ENCODE measurements around the gene FHOD3. TPM values are rescaled to one million over a fixed set of nuclear protein-coding genes. Genes with fewer than 3 reads are reported as not detected.
A peak's percentile ranks its signal among the peaks of the same experiment; 100 is the strongest.

Gene FHOD3
- total RNA-seq, 1 experiment from 2014 or later: 22.7 TPM

DNA sequence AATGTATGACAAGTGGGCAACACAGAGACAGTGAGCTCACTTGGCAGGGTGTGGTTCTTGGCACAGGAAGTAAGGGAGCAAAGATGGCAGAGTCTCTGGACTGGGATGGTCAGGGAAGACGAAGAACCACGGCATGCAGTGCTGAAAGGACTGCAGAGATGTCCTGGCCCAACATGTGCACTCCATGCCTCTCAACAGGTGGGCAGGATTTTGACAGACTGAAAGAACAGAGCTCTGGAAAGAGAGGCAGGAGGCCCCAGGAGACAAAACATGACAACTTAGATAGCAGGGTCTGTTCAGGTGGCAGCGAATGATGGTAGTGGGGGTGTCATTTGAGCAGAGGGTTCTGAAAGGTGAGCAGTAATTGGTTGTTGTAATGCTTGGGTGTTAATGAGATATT lies 180.3 kb downstream of the FHOD3 start:
- H3K36me3 ChIP-seq (ENCODE audit: control insufficient read depth, insufficient read depth, low read length): no peaks in the 10 kb centered on the region
- ChIA-PET POLR2A (no interaction called here), CTCF (no interaction called here)
- BruUV-seq (replicated peaks): no TSS peak
- no peaks in the 10 kb centered on the region for H3K27me3 ChIP-seq (ENCODE audit: control insufficient read depth, insufficient read depth, low read length)
- in situ Hi-C loops (cut with HindIII; ENCODE audit: low pct_unique_long_range_greater_than_20kb, low sequenced_read_pairs): no loop called here
- DNase-seq (ENCODE audit: low read depth, low spot score): no peak
- H3K9me3 ChIP-seq (ENCODE audit: control insufficient read depth, insufficient read depth, low read depth, low read length): no peaks in the 10 kb centered on the region
- intact Hi-C loops (cut with micrococcal nuclease; ENCODE audit: unreplicated experiment): no loop called here
- ATAC-seq: no peak
- no peak for TF ChIP-seq POLR2AphosphoS5 (IDR thresholded peaks at IDR 0.05; ENCODE audit: low read depth, low read length)
- TF ChIP-seq, protein P1, sequence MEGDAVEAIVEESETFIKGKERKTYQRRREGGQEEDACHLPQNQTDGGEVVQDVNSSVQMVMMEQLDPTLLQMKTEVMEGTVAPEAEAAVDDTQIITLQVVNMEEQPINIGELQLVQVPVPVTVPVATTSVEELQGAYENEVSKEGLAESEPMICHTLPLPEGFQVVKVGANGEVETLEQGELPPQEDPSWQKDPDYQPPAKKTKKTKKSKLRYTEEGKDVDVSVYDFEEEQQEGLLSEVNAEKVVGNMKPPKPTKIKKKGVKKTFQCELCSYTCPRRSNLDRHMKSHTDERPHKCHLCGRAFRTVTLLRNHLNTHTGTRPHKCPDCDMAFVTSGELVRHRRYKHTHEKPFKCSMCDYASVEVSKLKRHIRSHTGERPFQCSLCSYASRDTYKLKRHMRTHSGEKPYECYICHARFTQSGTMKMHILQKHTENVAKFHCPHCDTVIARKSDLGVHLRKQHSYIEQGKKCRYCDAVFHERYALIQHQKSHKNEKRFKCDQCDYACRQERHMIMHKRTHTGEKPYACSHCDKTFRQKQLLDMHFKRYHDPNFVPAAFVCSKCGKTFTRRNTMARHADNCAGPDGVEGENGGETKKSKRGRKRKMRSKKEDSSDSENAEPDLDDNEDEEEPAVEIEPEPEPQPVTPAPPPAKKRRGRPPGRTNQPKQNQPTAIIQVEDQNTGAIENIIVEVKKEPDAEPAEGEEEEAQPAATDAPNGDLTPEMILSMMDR (IDR thresholded peaks at IDR 0.05): no peak
- TF ChIP-seq SIN3A (IDR thresholded peaks at IDR 0.05; ENCODE audit: borderline replicate concordance, insufficient read depth, low read depth, low read length): no peak
- TF ChIP-seq TCF7L2 (IDR thresholded peaks at IDR 0.05; ENCODE audit: low read depth, low read length): no peak
- TF ChIP-seq, protein P2, sequence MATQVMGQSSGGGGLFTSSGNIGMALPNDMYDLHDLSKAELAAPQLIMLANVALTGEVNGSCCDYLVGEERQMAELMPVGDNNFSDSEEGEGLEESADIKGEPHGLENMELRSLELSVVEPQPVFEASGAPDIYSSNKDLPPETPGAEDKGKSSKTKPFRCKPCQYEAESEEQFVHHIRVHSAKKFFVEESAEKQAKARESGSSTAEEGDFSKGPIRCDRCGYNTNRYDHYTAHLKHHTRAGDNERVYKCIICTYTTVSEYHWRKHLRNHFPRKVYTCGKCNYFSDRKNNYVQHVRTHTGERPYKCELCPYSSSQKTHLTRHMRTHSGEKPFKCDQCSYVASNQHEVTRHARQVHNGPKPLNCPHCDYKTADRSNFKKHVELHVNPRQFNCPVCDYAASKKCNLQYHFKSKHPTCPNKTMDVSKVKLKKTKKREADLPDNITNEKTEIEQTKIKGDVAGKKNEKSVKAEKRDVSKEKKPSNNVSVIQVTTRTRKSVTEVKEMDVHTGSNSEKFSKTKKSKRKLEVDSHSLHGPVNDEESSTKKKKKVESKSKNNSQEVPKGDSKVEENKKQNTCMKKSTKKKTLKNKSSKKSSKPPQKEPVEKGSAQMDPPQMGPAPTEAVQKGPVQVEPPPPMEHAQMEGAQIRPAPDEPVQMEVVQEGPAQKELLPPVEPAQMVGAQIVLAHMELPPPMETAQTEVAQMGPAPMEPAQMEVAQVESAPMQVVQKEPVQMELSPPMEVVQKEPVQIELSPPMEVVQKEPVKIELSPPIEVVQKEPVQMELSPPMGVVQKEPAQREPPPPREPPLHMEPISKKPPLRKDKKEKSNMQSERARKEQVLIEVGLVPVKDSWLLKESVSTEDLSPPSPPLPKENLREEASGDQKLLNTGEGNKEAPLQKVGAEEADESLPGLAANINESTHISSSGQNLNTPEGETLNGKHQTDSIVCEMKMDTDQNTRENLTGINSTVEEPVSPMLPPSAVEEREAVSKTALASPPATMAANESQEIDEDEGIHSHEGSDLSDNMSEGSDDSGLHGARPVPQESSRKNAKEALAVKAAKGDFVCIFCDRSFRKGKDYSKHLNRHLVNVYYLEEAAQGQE (IDR thresholded peaks at IDR 0.05; ENCODE audit: insufficient read depth in 1 of 2, low read depth in 2 of 2, low read length in 1 of 2): no peak
- no peak overlapping the region for H3K27ac ChIP-seq (ENCODE audit: low read length)
- H3K4me1 ChIP-seq (ENCODE audit: control insufficient read depth, insufficient read depth, low read length): peaks cover 11% of the 10 kb centered on the region; the same call in 1 of the 2 replicates
- no peak overlapping the region for H3K4me3 ChIP-seq (ENCODE audit: low read depth in 2 of 2, low read length in 2 of 2)

DNA sequence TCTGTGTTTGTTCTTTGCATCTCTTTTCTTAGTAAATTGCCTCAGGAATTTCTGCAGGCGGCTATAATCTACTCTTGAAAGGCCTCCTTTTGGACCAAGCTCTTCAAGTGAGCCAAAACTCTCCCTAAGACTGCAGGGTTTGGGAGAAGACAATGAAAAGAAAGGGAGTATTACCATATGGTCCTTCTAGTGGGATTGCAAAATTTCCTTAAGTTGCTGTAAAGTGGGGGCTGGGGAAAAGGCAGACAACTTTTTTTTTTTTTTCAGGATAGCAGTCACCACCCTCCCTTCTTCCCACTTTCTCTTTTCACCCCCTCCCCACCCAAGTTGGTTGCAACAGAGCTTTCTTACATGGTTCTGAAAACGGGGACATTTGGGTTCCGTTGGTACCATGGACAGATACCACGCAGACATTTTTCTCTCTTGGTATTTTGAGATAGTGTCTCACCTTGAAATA lies 183.7 kb downstream of the FHOD3 start:
- no TSS peak for BruUV-seq (replicated peaks)
- no peak for TF ChIP-seq TCF7L2 (IDR thresholded peaks at IDR 0.05; ENCODE audit: low read depth, low read length)
- TF ChIP-seq, protein P2 (IDR thresholded peaks at IDR 0.05; ENCODE audit: insufficient read depth in 1 of 2, low read depth in 2 of 2, low read length in 1 of 2): peak; percentile 27 to 74; a peak in 2 of 4 replicates
- Histone ChIP-seq H3K27me3 (ENCODE audit: control insufficient read depth, insufficient read depth, low read length) (no peaks in the 10 kb centered on the region), H3K36me3 (ENCODE audit: control insufficient read depth, insufficient read depth, low read length) (no peaks in the 10 kb centered on the region), H3K9me3 (ENCODE audit: control insufficient read depth, insufficient read depth, low read depth, low read length) (no peaks in the 10 kb centered on the region), H3K4me1 (ENCODE audit: control insufficient read depth, insufficient read depth, low read length) (peaks cover 14% of the 10 kb centered on the region; the same call in 1 of the 2 replicates), H3K4me3 (ENCODE audit: low read depth in 2 of 2, low read length in 2 of 2) (no peak overlapping the region), H3K27ac (ENCODE audit: low read length) (no peak overlapping the region)
- in situ Hi-C loops (cut with HindIII; ENCODE audit: low pct_unique_long_range_greater_than_20kb, low sequenced_read_pairs): no loop called here
- intact Hi-C loops (cut with micrococcal nuclease; ENCODE audit: unreplicated experiment): no loop called here
- no peak for DNase-seq (ENCODE audit: low read depth, low spot score)
- POLR2A ChIA-PET: no interaction called here
- no peak for ATAC-seq
- CTCF ChIA-PET: no interaction called here

Measured in Panc1 (cell line).